Measurements from ENCODE around the gene ADGRV1.

DNA sequence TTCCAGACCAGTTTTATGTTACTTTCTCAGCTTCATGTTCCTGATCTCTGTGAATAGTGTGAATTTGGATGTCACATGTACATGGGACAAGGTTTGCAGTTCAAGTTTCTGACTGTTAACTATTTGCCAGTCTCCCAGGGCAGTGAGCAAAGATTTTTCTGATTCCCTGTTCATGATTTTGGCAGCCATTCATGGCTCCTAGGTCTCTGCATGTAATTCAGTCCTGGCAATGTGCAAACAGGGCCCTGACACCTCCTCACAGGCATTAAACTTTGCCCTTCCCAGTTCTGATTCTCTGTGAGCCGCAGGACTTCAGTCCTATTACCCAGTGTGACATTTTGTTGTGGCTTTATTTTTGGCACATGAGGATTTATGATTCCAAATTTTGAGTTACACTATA lies 474.8 kb downstream of the ADGRV1 start:
- no peak for TF ChIP-seq GATA2 (IDR thresholded peaks at IDR 0.05; ENCODE audit: low read depth, low read length)
- no peak for TF ChIP-seq GATA3 (IDR thresholded peaks at IDR 0.05; ENCODE audit: low read depth, low read length)
